ENCODE measurements around the gene BCAM.
"Not testable (repeated sequence)": the region's sequence is repeated elsewhere in the genome, so short reads cannot be mapped to it uniquely, and the experiment has no call there.

BCAM gene

DNA sequence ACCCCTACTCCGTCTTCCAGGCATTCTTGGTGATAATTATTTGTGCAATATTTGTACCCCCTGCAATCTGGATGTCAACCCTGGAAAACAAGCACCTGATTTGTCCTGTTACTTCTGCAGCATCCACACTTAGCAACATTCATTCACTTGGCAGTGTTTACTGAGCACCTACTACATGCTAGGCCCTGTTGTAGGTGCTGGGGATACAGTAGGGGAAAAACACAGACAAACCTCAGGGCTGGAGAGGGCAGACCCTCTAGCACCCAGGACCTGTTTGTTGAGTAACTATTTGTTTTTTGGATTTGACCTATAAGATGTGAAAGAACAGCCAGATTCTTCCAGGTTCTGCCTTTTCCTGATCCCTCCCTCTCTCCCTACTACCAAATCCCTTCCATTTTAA lies 46.7 kb downstream of the BCAM start:
- Histone ChIP-seq H2BK15ac (replicated peaks; ENCODE audit: low read depth) (no peak overlapping the region), H3K27me3 (ENCODE audit: insufficient read depth, low read length, poor library complexity) (no peaks in the 10 kb centered on the region), H3K79me1 (ENCODE audit: low read length) (peaks cover 36% of the 10 kb centered on the region), H3K4me2 (ENCODE audit: low read length) (no peak overlapping the region), H3K4ac (ENCODE audit: low read depth, low read length) (no peak overlapping the region), H4K8ac (ENCODE audit: low read depth, low read length) (no peak overlapping the region), H3K36me3 (ENCODE audit: control insufficient read depth, insufficient read depth, low read length) (peaks cover 2% of the 10 kb centered on the region), H3K79me2 (ENCODE audit: control insufficient read depth, insufficient read depth, low read length) (peaks cover 60% of the 10 kb centered on the region), H3K4me1 (ENCODE audit: control insufficient read depth, low read depth, low read length) (no peaks in the 10 kb centered on the region), H3K27ac (ENCODE audit: low read depth, low read length) (no peak overlapping the region), H3K18ac (ENCODE audit: low read length) (no peak overlapping the region), H4K5ac (ENCODE audit: low read length) (no peak overlapping the region), H3K23ac (ENCODE audit: low read length) (no peak overlapping the region), H3K9ac (ENCODE audit: low read length) (no peak overlapping the region), H3K56ac (ENCODE audit: low read length) (no peak overlapping the region), H2BK5ac (ENCODE audit: low read length) (no peak overlapping the region), H3K4me3 (ENCODE audit: low read length) (no peak overlapping the region), H2AK5ac (ENCODE audit: low read length) (no peak overlapping the region), H2BK120ac (ENCODE audit: low read depth, low read length) (no peak overlapping the region)
- WGBS (ENCODE audit: extremely low coverage, insufficient coverage, low lambda C conversion rate), result no CpG with 5 or more reads among the region's 1 CpG
- DNase-seq, result no peak

- H2BK15ac ChIP-seq (replicated peaks; ENCODE audit: low read depth), result no peak overlapping the region
- H4K5ac ChIP-seq (ENCODE audit: low read length), result no peak overlapping the region
- H2BK5ac ChIP-seq (ENCODE audit: low read length), result no peak overlapping the region
- H3K18ac ChIP-seq (ENCODE audit: low read length), result no peak overlapping the region
- peaks cover 1% of the 10 kb centered on the region for H3K36me3 ChIP-seq (ENCODE audit: control insufficient read depth, insufficient read depth, low read length)
- H3K4me1 ChIP-seq (ENCODE audit: control insufficient read depth, low read depth, low read length), result no peaks in the 10 kb centered on the region
- no peak overlapping the region for H2BK120ac ChIP-seq (ENCODE audit: low read depth, low read length)
- no peak for DNase-seq
- no CpG with 5 or more reads among the region's 10 CpGs for WGBS (ENCODE audit: extremely low coverage, insufficient coverage, low lambda C conversion rate)
- peaks cover 32% of the 10 kb centered on the region for H3K79me1 ChIP-seq (ENCODE audit: low read length)
- no peak overlapping the region for H3K9ac ChIP-seq (ENCODE audit: low read length)
- no peaks in the 10 kb centered on the region for H3K27me3 ChIP-seq (ENCODE audit: insufficient read depth, low read length, poor library complexity)
- no peak overlapping the region for H3K27ac ChIP-seq (ENCODE audit: low read depth, low read length)
- H2AK5ac ChIP-seq (ENCODE audit: low read length), result no peak overlapping the region
- no peak overlapping the region for H3K4me2 ChIP-seq (ENCODE audit: low read length)
- no peak overlapping the region for H3K23ac ChIP-seq (ENCODE audit: low read length)
- H3K56ac ChIP-seq (ENCODE audit: low read length), result no peak overlapping the region
- no peak overlapping the region for H3K4ac ChIP-seq (ENCODE audit: low read depth, low read length)
- H3K79me2 ChIP-seq (ENCODE audit: control insufficient read depth, insufficient read depth, low read length), result peaks cover 52% of the 10 kb centered on the region
- no peak overlapping the region for H3K4me3 ChIP-seq (ENCODE audit: low read length)
- H4K8ac ChIP-seq (ENCODE audit: low read depth, low read length), result no peak overlapping the region
Measured at GRCh38 chr19:44856421-44857083, 47.6 kb downstream of the BCAM start.

DNA sequence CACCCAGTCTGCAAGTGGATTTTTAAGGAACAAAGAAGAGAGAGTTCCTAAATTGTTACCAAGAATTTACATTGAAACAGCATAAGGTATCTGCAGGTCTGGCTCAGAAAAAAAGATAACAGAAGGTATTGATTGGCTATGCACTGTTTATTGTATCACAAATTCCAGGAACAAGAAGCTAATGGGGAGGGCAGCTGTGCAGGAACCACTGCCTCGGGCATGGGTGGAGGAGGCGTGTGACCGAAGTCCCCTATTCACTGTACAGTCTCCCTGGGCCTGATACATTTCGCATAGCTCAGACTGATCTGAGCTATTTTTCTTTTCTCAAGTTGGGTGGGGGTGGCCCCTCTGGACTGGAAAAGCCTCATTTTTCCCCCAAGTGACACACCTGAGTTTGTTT lies 48.9 kb downstream of the BCAM start:
- no peak overlapping the region for H3K4me2 ChIP-seq (ENCODE audit: low read length)
- no peak overlapping the region for H2BK120ac ChIP-seq (ENCODE audit: low read depth, low read length)
- WGBS (ENCODE audit: extremely low coverage, insufficient coverage, low lambda C conversion rate), result no CpG with 5 or more reads among the region's 4 CpGs
- H3K4ac ChIP-seq (ENCODE audit: low read depth, low read length), result no peak overlapping the region
- no peak overlapping the region for H3K9ac ChIP-seq (ENCODE audit: low read length)
- no peaks in the 10 kb centered on the region for H3K27me3 ChIP-seq (ENCODE audit: insufficient read depth, low read length, poor library complexity)
- H3K36me3 ChIP-seq (ENCODE audit: control insufficient read depth, insufficient read depth, low read length), result no peaks in the 10 kb centered on the region
- no peak overlapping the region for H3K23ac ChIP-seq (ENCODE audit: low read length)
- DNase-seq, result no peak
- peaks cover 30% of the 10 kb centered on the region for H3K79me1 ChIP-seq (ENCODE audit: low read length)
- H4K5ac ChIP-seq (ENCODE audit: low read length), result no peak overlapping the region
- H2BK5ac ChIP-seq (ENCODE audit: low read length), result no peak overlapping the region
- no peak overlapping the region for H3K56ac ChIP-seq (ENCODE audit: low read length)
- no peak overlapping the region for H4K8ac ChIP-seq (ENCODE audit: low read depth, low read length)
- H3K4me1 ChIP-seq (ENCODE audit: control insufficient read depth, low read depth, low read length), result no peaks in the 10 kb centered on the region
- no peak overlapping the region for H3K27ac ChIP-seq (ENCODE audit: low read depth, low read length)
- H2BK15ac ChIP-seq (replicated peaks; ENCODE audit: low read depth), result no peak overlapping the region
- H2AK5ac ChIP-seq (ENCODE audit: low read length), result no peak overlapping the region
- H3K79me2 ChIP-seq (ENCODE audit: control insufficient read depth, insufficient read depth, low read length), result peaks cover 42% of the 10 kb centered on the region
- no peak overlapping the region for H3K4me3 ChIP-seq (ENCODE audit: low read length)
- no peak overlapping the region for H3K18ac ChIP-seq (ENCODE audit: low read length)

DNA sequence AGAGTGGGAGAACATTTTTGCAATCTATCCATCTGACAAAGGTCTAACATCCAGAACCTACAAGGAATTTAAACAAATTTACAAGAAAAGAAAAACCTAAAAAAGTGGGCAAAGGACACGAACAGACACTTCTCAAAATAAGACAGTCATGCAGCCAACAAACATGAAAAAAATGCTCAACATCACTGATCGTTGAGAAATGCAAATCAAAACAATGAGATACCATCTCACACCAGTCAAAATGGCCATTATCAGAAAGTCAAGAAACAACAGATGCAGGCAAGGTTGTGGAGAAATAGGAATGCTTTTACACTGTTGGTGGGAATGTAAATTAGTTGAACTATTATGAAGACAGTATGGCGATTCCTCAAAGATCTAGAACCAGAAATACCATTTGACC lies 52.7 kb downstream of the BCAM start:
- not testable (repeated sequence) for H3K36me3 ChIP-seq (ENCODE audit: control insufficient read depth, insufficient read depth, low read length); H2BK15ac ChIP-seq (replicated peaks; ENCODE audit: low read depth); H2AK5ac ChIP-seq (ENCODE audit: low read length); H4K8ac ChIP-seq (ENCODE audit: low read depth, low read length); H4K5ac ChIP-seq (ENCODE audit: low read length); H3K56ac ChIP-seq (ENCODE audit: low read length); H3K9ac ChIP-seq (ENCODE audit: low read length); H3K23ac ChIP-seq (ENCODE audit: low read length); H3K18ac ChIP-seq (ENCODE audit: low read length); DNase-seq; H3K4me1 ChIP-seq (ENCODE audit: control insufficient read depth, low read depth, low read length); H3K4me2 ChIP-seq (ENCODE audit: low read length); H3K4ac ChIP-seq (ENCODE audit: low read depth, low read length); H3K27me3 ChIP-seq (ENCODE audit: insufficient read depth, low read length, poor library complexity); H3K27ac ChIP-seq (ENCODE audit: low read depth, low read length); H2BK120ac ChIP-seq (ENCODE audit: low read depth, low read length); H3K4me3 ChIP-seq (ENCODE audit: low read length); H2BK5ac ChIP-seq (ENCODE audit: low read length)
- no CpG with 5 or more reads among the region's 3 CpGs for WGBS (ENCODE audit: extremely low coverage, insufficient coverage, low lambda C conversion rate)
- Histone ChIP-seq H3K79me1 (ENCODE audit: low read length) (peaks cover 24% of the 10 kb centered on the region), H3K79me2 (ENCODE audit: control insufficient read depth, insufficient read depth, low read length) (peaks cover 24% of the 10 kb centered on the region)

DNA sequence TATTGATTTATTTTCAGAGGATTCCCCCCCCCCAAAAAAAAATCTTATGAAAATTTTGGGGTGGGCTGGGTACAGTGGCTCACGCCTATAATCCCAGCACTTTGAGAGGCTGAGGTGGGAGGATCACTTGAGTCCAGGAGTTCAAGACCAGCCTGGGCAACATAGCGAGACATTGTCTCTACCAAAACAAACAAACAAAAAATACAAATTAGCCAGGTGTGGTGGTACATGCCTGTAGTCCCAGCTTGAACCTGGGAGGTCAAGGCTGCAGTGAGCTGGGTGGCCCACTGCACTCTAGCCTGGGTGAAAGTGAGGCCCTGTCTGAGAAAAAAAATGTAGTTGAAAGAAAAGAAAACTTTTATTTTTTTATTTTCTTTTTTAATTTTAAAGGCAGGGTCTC lies 55.1 kb downstream of the BCAM start:
- H3K23ac ChIP-seq (ENCODE audit: low read length), result no peak overlapping the region
- H3K56ac ChIP-seq (ENCODE audit: low read length), result no peak overlapping the region
- no peak overlapping the region for H3K9ac ChIP-seq (ENCODE audit: low read length)
- no peak overlapping the region for H3K27ac ChIP-seq (ENCODE audit: low read depth, low read length)
- DNase-seq, result no peak
- WGBS (ENCODE audit: extremely low coverage, insufficient coverage, low lambda C conversion rate), result no CpG with 5 or more reads among the region's 2 CpGs
- H3K27me3 ChIP-seq (ENCODE audit: insufficient read depth, low read length, poor library complexity), result no peaks in the 10 kb centered on the region
- no peak overlapping the region for H2AK5ac ChIP-seq (ENCODE audit: low read length)
- H3K4me2 ChIP-seq (ENCODE audit: low read length), result no peak overlapping the region
- H3K18ac ChIP-seq (ENCODE audit: low read length), result no peak overlapping the region
- H2BK15ac ChIP-seq (replicated peaks; ENCODE audit: low read depth), result no peak overlapping the region
- H3K4me1 ChIP-seq (ENCODE audit: control insufficient read depth, low read depth, low read length), result no peaks in the 10 kb centered on the region
- no peak overlapping the region for H4K5ac ChIP-seq (ENCODE audit: low read length)
- H3K4me3 ChIP-seq (ENCODE audit: low read length), result no peak overlapping the region
- H3K79me2 ChIP-seq (ENCODE audit: control insufficient read depth, insufficient read depth, low read length), result peaks cover 11% of the 10 kb centered on the region
- peaks cover 16% of the 10 kb centered on the region for H3K79me1 ChIP-seq (ENCODE audit: low read length)
- H2BK120ac ChIP-seq (ENCODE audit: low read depth, low read length), result no peak overlapping the region
- no peak overlapping the region for H2BK5ac ChIP-seq (ENCODE audit: low read length)
- H3K4ac ChIP-seq (ENCODE audit: low read depth, low read length), result no peak overlapping the region
- no peak overlapping the region for H4K8ac ChIP-seq (ENCODE audit: low read depth, low read length)
- peaks cover 4% of the 10 kb centered on the region for H3K36me3 ChIP-seq (ENCODE audit: control insufficient read depth, insufficient read depth, low read length)

- peaks cover 10% of the 10 kb centered on the region for H3K79me1 ChIP-seq (ENCODE audit: low read length)
Measured at GRCh38 chr19:44865196-44865767, 56.4 kb downstream of the BCAM start.

More at GRCh38 chr19:44865196-44865767, 56.4 kb downstream of the BCAM start:
- no peak overlapping the region for H3K9ac ChIP-seq (ENCODE audit: low read length)
- no peaks in the 10 kb centered on the region for H3K27me3 ChIP-seq (ENCODE audit: insufficient read depth, low read length, poor library complexity)
- H2BK5ac ChIP-seq (ENCODE audit: low read length), result no peak overlapping the region
- no CpG with 5 or more reads among the region's 27 CpGs for WGBS (ENCODE audit: extremely low coverage, insufficient coverage, low lambda C conversion rate)
- no peak overlapping the region for H2BK15ac ChIP-seq (replicated peaks; ENCODE audit: low read depth)
- no peak overlapping the region for H3K4me3 ChIP-seq (ENCODE audit: low read length)
- H3K56ac ChIP-seq (ENCODE audit: low read length), result no peak overlapping the region
- peaks cover 4% of the 10 kb centered on the region for H3K36me3 ChIP-seq (ENCODE audit: control insufficient read depth, insufficient read depth, low read length)
- DNase-seq, result no peak
- no peak overlapping the region for H3K27ac ChIP-seq (ENCODE audit: low read depth, low read length)
- no peak overlapping the region for H2AK5ac ChIP-seq (ENCODE audit: low read length)
- no peaks in the 10 kb centered on the region for H3K4me1 ChIP-seq (ENCODE audit: control insufficient read depth, low read depth, low read length)
- H3K79me2 ChIP-seq (ENCODE audit: control insufficient read depth, insufficient read depth, low read length), result peaks cover 4% of the 10 kb centered on the region
- H3K4ac ChIP-seq (ENCODE audit: low read depth, low read length), result no peak overlapping the region
- no peak overlapping the region for H4K5ac ChIP-seq (ENCODE audit: low read length)
- no peak overlapping the region for H2BK120ac ChIP-seq (ENCODE audit: low read depth, low read length)
- no peak overlapping the region for H4K8ac ChIP-seq (ENCODE audit: low read depth, low read length)
- no peak overlapping the region for H3K23ac ChIP-seq (ENCODE audit: low read length)
- H3K4me2 ChIP-seq (ENCODE audit: low read length), result no peak overlapping the region
- H3K18ac ChIP-seq (ENCODE audit: low read length), result no peak overlapping the region

All from mesendoderm (in vitro differentiated cells).